NB4 (cell line): ENCODE measurements around the gene NDUFC2.
"Not testable (repeated sequence)": the region's sequence is repeated elsewhere in the genome, so short reads cannot be mapped to it uniquely, and the experiment has no call there.

Source experiments
- CTCF ChIP-seq: IDR thresholded peaks from one replicate; pipeline ENCODE4 v1.5.1; 2012; ENCODE audit warnings: low read depth, low read length
- MYC ChIP-seq: IDR thresholded peaks from 2 replicates; pipeline ENCODE4 v1.6.1; 2011; ENCODE audit warnings: low read depth, low read length
- POLR2A ChIP-seq: IDR thresholded peaks from 2 replicates; pipeline ENCODE4 v1.6.1; 2011; ENCODE audit warnings: mild to moderate bottlenecking; ENCODE audit not compliant: insufficient read length; ENCODE audit errors: extremely low read depth

GRCh38 chr11:78086521-78087074, 6.9 kb upstream of the NDUFC2 start:
- TF ChIP-seq MYC, CTCF, POLR2A: not testable (repeated sequence)
